Jurkat, Clone E6-1 (cell line): Measurements from ENCODE around the gene BRICD5.

Source experiments
- DNase-seq: peaks from one replicate; pipeline ENCODE4 v3.0.0-alpha.2; 2011; ENCODE audit warnings: low read depth, low spot score
- H3K4me3 ChIP-seq: 2 replicates; pipeline ENCODE4 v1.5.1; 2011; ENCODE audit warnings: mild to moderate bottlenecking, low read length, control low read depth, moderate library complexity

BRICD5 gene

GRCh38 chr16:2238150-2238837 is 27.6 kb upstream of the BRICD5 start:
- DNase-seq: no peak
- H3K4me3 ChIP-seq: no peak overlapping the region

- no peak for DNase-seq
- H3K4me3 ChIP-seq: no peak overlapping the region
These were observed 27.0 kb upstream of the BRICD5 start for GRCh38 chr16:2237493-2238149.

- no peak for DNase-seq
- no peak overlapping the region for H3K4me3 ChIP-seq
These were observed 26.4 kb upstream of the BRICD5 start for GRCh38 chr16:2237102-2237482.

- DNase-seq: no peak
- H3K4me3 ChIP-seq: no peak within 1 kb of the TSS
These were observed 25.9 kb upstream of the BRICD5 start, which contains the start of gene DNASE1L2 for GRCh38 chr16:2236337-2237101. DNASE1L2 (plus strand) TSS chr16:2236444; CDS start chr16:2236817, 373 bp downstream.

GRCh38 chr16:2235695-2236336 is 25.2 kb upstream of the BRICD5 start:
- DNase-seq: no peak
- no peak overlapping the region for H3K4me3 ChIP-seq

- no peak for DNase-seq
- no peak overlapping the region for H3K4me3 ChIP-seq
These were observed 24.6 kb upstream of the BRICD5 start for GRCh38 chr16:2235234-2235651.

GRCh38 chr16:2234813-2235170 is 24.1 kb upstream of the BRICD5 start:
- no peak overlapping the region for H3K4me3 ChIP-seq
- DNase-seq: no peak

- H3K4me3 ChIP-seq: no peak overlapping the region
- DNase-seq: no peak
These were observed 23.5 kb upstream of the BRICD5 start for GRCh38 chr16:2233872-2234812.

- no peak for DNase-seq
- H3K4me3 ChIP-seq: no peak overlapping the region
These were observed 22.5 kb upstream of the BRICD5 start for GRCh38 chr16:2233046-2233775.

GRCh38 chr16:2232094-2232990 is 21.7 kb upstream of the BRICD5 start:
- DNase-seq: no peak
- no peak overlapping the region for H3K4me3 ChIP-seq

- H3K4me3 ChIP-seq: no peak overlapping the region
- DNase-seq: no peak
These were observed 20.6 kb upstream of the BRICD5 start for GRCh38 chr16:2231016-2231931.

- no peak for DNase-seq
- no peak overlapping the region for H3K4me3 ChIP-seq
These were observed 19.7 kb upstream of the BRICD5 start for GRCh38 chr16:2230376-2230775.

GRCh38 chr16:2229632-2230250 is 19.1 kb upstream of the BRICD5 start:
- no peak for DNase-seq
- H3K4me3 ChIP-seq: no peak overlapping the region

- DNase-seq: no peak
- no peak overlapping the region for H3K4me3 ChIP-seq
These were observed 18.4 kb upstream of the BRICD5 start for GRCh38 chr16:2229091-2229490.

- DNase-seq: no peak
- no peak overlapping the region for H3K4me3 ChIP-seq
These were observed 17.6 kb upstream of the BRICD5 start for GRCh38 chr16:2228161-2228824.
